K562 (cell line): ENCODE data around the gene CDK5RAP3. TPM values are rescaled to one million over a fixed set of nuclear protein-coding genes. Genes with fewer than 3 reads are reported as not detected.

ENCODE experiments used
- ATF1 ChIP-seq, 2 experiments: fragments of 450-650 bp in 1 of 2; IDR thresholded peaks; 2 replicates each; pipeline ENCODE4 v1.6.1; 2016; ENCODE audit warnings: missing compliant biosample characterization in 1 of 2, missing genetic modification characterization in 1 of 2
- ATF3 ChIP-seq, 2 experiments: fragments of 450-650 bp in 1 of 2; sonication (generic) in 1 of 2; formaldehyde crosslinking in 1 of 2; IDR thresholded peaks in 1 of 2; conservative IDR thresholded peaks in 1 of 2; 2 replicates each; pipeline versions ENCODE4 v1.6.1 to v1.8.1; 2016 to 2023; ENCODE audit warnings: mild to moderate bottlenecking in 2 of 2, moderate library complexity in 2 of 2, inconsistent platforms in 1 of 2, missing genetic modification reagents in 1 of 2
- C11orf30 ChIP-seq: fragments of 450-650 bp; IDR thresholded peaks from 2 replicates; pipeline ENCODE4 v1.6.1; 2016; ENCODE audit warnings: low read depth, mild to moderate bottlenecking
- CBX3 ChIP-seq, 2 experiments: IDR thresholded peaks; 1 replicate in 1 of 2; 2 replicates in 1 of 2; pipeline ENCODE4 v1.6.1; 2012; ENCODE audit warnings: inconsistent platforms in 2 of 2, low read length in 2 of 2, borderline replicate concordance in 1 of 2, control low read depth in 1 of 2
- CREM ChIP-seq: IDR thresholded peaks from 2 replicates; pipeline ENCODE4 v1.6.1; 2014; ENCODE audit warnings: antibody characterized with exemption, low read depth
- CTCFL ChIP-seq: IDR thresholded peaks from 2 replicates; pipeline ENCODE4 v1.6.1; 2011; ENCODE audit warnings: borderline replicate concordance, low read depth, mild to moderate bottlenecking, moderate library complexity, low read length; ENCODE audit not compliant: insufficient read depth, poor library complexity, severe bottlenecking
- DIDO1 ChIP-seq: fragments of 450-650 bp; IDR thresholded peaks from 2 replicates; pipeline ENCODE4 v1.6.1; 2016; ENCODE audit warnings: low read depth, missing biosample characterization, missing genetic modification characterization
- FOSL1 ChIP-seq: fragments of 200-800 bp; sonication (Bioruptor generic); conservative IDR thresholded peaks from 2 replicates; pipeline ENCODE4 v1.6.1; 2016; ENCODE audit warnings: missing genetic modification characterization, missing compliant biosample characterization
- HDAC1 ChIP-seq, 2 experiments: fragments of 450-650 bp; IDR thresholded peaks; 2 replicates each; pipeline ENCODE4 v1.6.1; 2016 to 2017; ENCODE audit warnings: inconsistent platforms in 1 of 2, mild to moderate bottlenecking in 1 of 2, moderate library complexity in 1 of 2
- MEIS2 ChIP-seq: fragments of 450-650 bp; IDR thresholded peaks from 2 replicates; pipeline ENCODE4 v1.6.1; 2014; ENCODE audit warnings: mild to moderate bottlenecking; ENCODE audit not compliant: partially characterized antibody
- MYBL2 ChIP-seq, 2 experiments: fragments of 450-650 bp in 1 of 2; sonication (generic) in 1 of 2; formaldehyde crosslinking in 1 of 2; IDR thresholded peaks; 2 replicates each; pipeline versions ENCODE4 v1.6.1 to v1.8.1; 2017 to 2022; ENCODE audit warnings: borderline replicate concordance in 1 of 2, inconsistent platforms in 1 of 2, low read depth in 1 of 2, mild to moderate bottlenecking in 1 of 2, missing genetic modification reagents in 1 of 2, moderate library complexity in 1 of 2
- NEUROD1 ChIP-seq: fragments of 150-350 bp; IDR thresholded peaks from 2 replicates; pipeline ENCODE4 v1.6.1; 2014; ENCODE audit warnings: borderline replicate concordance, low read length, low read depth; ENCODE audit not compliant: partially characterized antibody
- RFX1 ChIP-seq: fragments of 450-650 bp; IDR thresholded peaks from 2 replicates; pipeline ENCODE4 v1.6.1; 2016; ENCODE audit warnings: mild to moderate bottlenecking, moderate library complexity
- ZBTB33 ChIP-seq: sonication (generic); formaldehyde crosslinking; IDR thresholded peaks from 2 replicates; pipeline ENCODE4 v1.8.1; 2023; ENCODE audit warnings: mild to moderate bottlenecking, missing genetic modification reagents
- ZNF592 ChIP-seq: fragments of 450-650 bp; IDR thresholded peaks from 2 replicates; pipeline ENCODE4 v1.6.1; 2017; ENCODE audit warnings: antibody characterized with exemption, mild to moderate bottlenecking
- polyA plus RNA-seq, 8 experiments: library from polyadenylated mRNA; depleted of rRNA in 4 of 8; stranded (reverse) in 5 of 8; unstranded in 3 of 8; fragments of >200 nt; fragmentation: Nextera tagmentation in 2 of 8; fragmentation: Illumina TruSeq in 1 of 8; extraction: Ambion mirVana in 2 of 8; extraction: Trizol in 1 of 8; gene quantifications; 2 replicates each; pipeline versions ENCODE4 v1.2.1 to v1.2.3, GENCODE V29; 2011 to 2014; ENCODE audit warnings: inconsistent platforms in 1 of 8, missing spikeins in 1 of 8
- total RNA-seq, 7 experiments: library from RNA; depleted of rRNA in 6 of 7; stranded (reverse); fragments of >200 nt in 6 of 7; fragmentation: Illumina TruSeq in 2 of 7; extraction: Trizol in 2 of 7; gene quantifications; 2 replicates each; pipeline versions ENCODE4 v1.2.1 to v1.2.3, GENCODE V29; 2011 to 2021; ENCODE audit warnings: low replicate concordance in 1 of 7
- TF ChIP-seq, protein P1 (sequence below): sonication (generic); formaldehyde crosslinking; IDR thresholded peaks from 2 replicates; pipeline ENCODE4 v1.5.0; 2020; ENCODE audit warnings: missing genetic modification reagents

Gene CDK5RAP3
- total and polyA plus RNA-seq, 9 of the 15 experiments (the other 6 are each of a cell fraction or from before 2014, with no cell fraction given): 44.2 to 202 (median 91.5) TPM

GRCh38 chr17:47946929-47947397 is 23.9 kb upstream of the CDK5RAP3 start (continued):
- TF ChIP-seq RFX1 (peak; percentile 61), MYBL2 (IDR thresholded peaks at IDR 0.05; ENCODE audit: low read depth) (peak; percentile 90), MYBL2 (CRISPR knock-in tag; IDR thresholded peaks at IDR 0.05; ENCODE audit: borderline replicate concordance) (no peak), FOSL1 (peak; percentile 88), CBX3 (IDR thresholded peaks at IDR 0.05; ENCODE audit: borderline replicate concordance in 1 of 2, low read length in 2 of 2) (no peak), C11orf30 (no peak), ZNF592 (0 out of 2 replicates have a peak, but pooled peaks have one; percentile 23), ATF3 (IDR thresholded peaks at IDR 0.05) (peak; percentile 83), ATF3 (CRISPR knock-in tag; conservative IDR thresholded peaks at IDR 0.05) (peak; percentile 79), MEIS2 (peak; percentile 83), ATF1 (CRISPR knock-in tag; IDR thresholded peaks at IDR 0.05) (no peak), ATF1 (tag; IDR thresholded peaks at IDR 0.05) (peak; percentile 28; the same call in 1 of the 2 replicates), DIDO1 (tag) (no peak), ZBTB33 (peak; percentile 47; the same call in 1 of the 2 replicates), NEUROD1 (peak; percentile 32), CTCFL (peak; percentile 21), HDAC1 (IDR thresholded peaks at IDR 0.05) (no peak), CREM (peak; percentile 41; the same call in 1 of the 2 replicates)
- TF ChIP-seq, protein P1, sequence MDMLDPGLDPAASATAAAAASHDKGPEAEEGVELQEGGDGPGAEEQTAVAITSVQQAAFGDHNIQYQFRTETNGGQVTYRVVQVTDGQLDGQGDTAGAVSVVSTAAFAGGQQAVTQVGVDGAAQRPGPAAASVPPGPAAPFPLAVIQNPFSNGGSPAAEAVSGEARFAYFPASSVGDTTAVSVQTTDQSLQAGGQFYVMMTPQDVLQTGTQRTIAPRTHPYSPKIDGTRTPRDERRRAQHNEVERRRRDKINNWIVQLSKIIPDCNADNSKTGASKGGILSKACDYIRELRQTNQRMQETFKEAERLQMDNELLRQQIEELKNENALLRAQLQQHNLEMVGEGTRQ: peak; percentile 63
